Measurements from ENCODE around the gene TPCN2.

- TF ChIP-seq CTCF (IDR thresholded peaks at IDR 0.05) = no peak
- TF ChIP-seq POLR2A (IDR thresholded peaks at IDR 0.05) = no peak
Measured at GRCh38 chr11:69167130-69167915, 118.6 kb downstream of the TPCN2 start.
